Vagina (tissue), 2 donors: Measurements from ENCODE around the gene CXCL16. TPM values are rescaled to one million over a fixed set of nuclear protein-coding genes. Genes with fewer than 3 reads are reported as not detected.

ENCODE experiments used
- DNase-seq, 2 donors: peaks; one replicate each; pipeline ENCODE4 v3.0.0-alpha.2; 2017; ENCODE audit errors: extremely low spot score in 2 of 2
- H3K27ac ChIP-seq: fragments of 200-600 bp; sonication (generic); one replicate; pipeline ENCODE4 v1.5.1; 2019
- H3K27me3 ChIP-seq: fragments of 200-600 bp; sonication (generic); one replicate; pipeline ENCODE4 v1.5.1; 2019
- H3K36me3 ChIP-seq, 2 donors: fragments of 200-600 bp; sonication (generic); one replicate each; pipeline ENCODE4 v1.5.1; 2017 to 2019
- H3K4me1 ChIP-seq: fragments of 200-600 bp; sonication (generic); one replicate; pipeline ENCODE4 v1.5.1; 2019
- H3K4me3 ChIP-seq, 2 donors: fragments of 200-600 bp; sonication (generic); 1 replicate in 1 of 2; 2 replicates in 1 of 2; pipeline ENCODE4 v1.5.1; 2016 to 2019
- H3K9me3 ChIP-seq: fragments of 200-600 bp; sonication (generic); one replicate; pipeline ENCODE4 v1.5.1; 2019
- CTCF ChIP-seq, 3 experiments: fragments of 450-650 bp in 2 of 3; fragments of 200-600 bp in 1 of 3; sonication (generic) in 1 of 3; IDR thresholded peaks; one replicate each; pipeline ENCODE4 v1.5.1; 2017 to 2019; ENCODE audit warnings: antibody characterized with exemption in 3 of 3, mild to moderate bottlenecking in 2 of 3, moderate library complexity in 2 of 3
- POLR2A ChIP-seq, 2 donors: fragments of 450-650 bp; IDR thresholded peaks; one replicate each; pipeline ENCODE4 v1.6.1; 2017; ENCODE audit warnings: antibody characterized with exemption in 2 of 2, mild to moderate bottlenecking in 2 of 2, moderate library complexity in 2 of 2
- POLR2AphosphoS5 ChIP-seq, 2 donors: sonication (generic); formaldehyde crosslinking; IDR thresholded peaks; one replicate each; pipeline ENCODE4 v1.9.0; 2017; ENCODE audit warnings: antibody characterized with exemption in 2 of 2, mild to moderate bottlenecking in 2 of 2, low read depth in 1 of 2; ENCODE audit not compliant: insufficient read depth in 1 of 2
- intact Hi-C: fragments of 100-400 bp; cut with DNase I; formaldehyde crosslinking; loops from one replicate; pipeline ENCODE4 v1.15.1; 2023
- total RNA-seq: library from RNA; depleted of rRNA; stranded (reverse); fragments of >200 nt; gene quantifications from one replicate; pipeline ENCODE4 v1.2.3, GENCODE V29; 2016

CXCL16 gene
- total RNA-seq, 1 donor from 2014 or later: 6.4 TPM

GRCh38 chr17:4751932-4752331 is 12.2 kb upstream of the CXCL16 start:
- no peaks in the 10 kb centered on the region for H3K4me1 ChIP-seq
- DNase-seq: no peak
- TF ChIP-seq POLR2AphosphoS5 (IDR thresholded peaks at IDR 0.05; ENCODE audit: insufficient read depth in 1 of 2, low read depth in 1 of 2) (no peak), POLR2A (IDR thresholded peaks at IDR 0.05) (no peak), CTCF (IDR thresholded peaks at IDR 0.05) (no peak)
- no peak overlapping the region for H3K27ac ChIP-seq
- H3K27me3 ChIP-seq: no peaks in the 10 kb centered on the region
- no peaks in the 10 kb centered on the region for H3K9me3 ChIP-seq
- intact Hi-C loops: no loop called here
- no peak overlapping the region for H3K4me3 ChIP-seq
- no peaks in the 10 kb centered on the region for H3K36me3 ChIP-seq

- peaks cover 2% of the 10 kb centered on the region for H3K27me3 ChIP-seq
- TF ChIP-seq POLR2A (IDR thresholded peaks at IDR 0.05): no peak
- TF ChIP-seq CTCF (IDR thresholded peaks at IDR 0.05): no peak
- TF ChIP-seq POLR2AphosphoS5 (IDR thresholded peaks at IDR 0.05; ENCODE audit: insufficient read depth in 1 of 2, low read depth in 1 of 2): no peak
- peaks cover 2% of the 10 kb centered on the region for H3K4me1 ChIP-seq
- H3K27ac ChIP-seq: no peak overlapping the region
- no peak for DNase-seq
- no peaks in the 10 kb centered on the region for H3K9me3 ChIP-seq
- no peak overlapping the region for H3K4me3 ChIP-seq
- intact Hi-C loops: no loop called here
- H3K36me3 ChIP-seq: no peaks in the 10 kb centered on the region
Observed at GRCh38 chr17:4750606-4751005, 10.9 kb upstream of the CXCL16 start.

GRCh38 chr17:4748686-4749085 is 9.0 kb upstream of the CXCL16 start:
- no peaks in the 10 kb centered on the region for H3K36me3 ChIP-seq
- TF ChIP-seq POLR2AphosphoS5 (IDR thresholded peaks at IDR 0.05; ENCODE audit: insufficient read depth in 1 of 2, low read depth in 1 of 2) (no peak), CTCF (IDR thresholded peaks at IDR 0.05) (no peak), POLR2A (IDR thresholded peaks at IDR 0.05) (no peak)
- no peak for DNase-seq
- intact Hi-C loops: no loop called here
- H3K27me3 ChIP-seq: peaks cover 4% of the 10 kb centered on the region
- H3K27ac ChIP-seq: no peak overlapping the region
- H3K9me3 ChIP-seq: no peaks in the 10 kb centered on the region
- H3K4me3 ChIP-seq: no peak overlapping the region
- H3K4me1 ChIP-seq: peaks cover 10% of the 10 kb centered on the region

GRCh38 chr17:4747847-4748246 is 8.1 kb upstream of the CXCL16 start:
- TF ChIP-seq CTCF (IDR thresholded peaks at IDR 0.05) (no peak), POLR2A (IDR thresholded peaks at IDR 0.05) (no peak), POLR2AphosphoS5 (IDR thresholded peaks at IDR 0.05; ENCODE audit: insufficient read depth in 1 of 2, low read depth in 1 of 2) (no peak)
- no peaks in the 10 kb centered on the region for H3K9me3 ChIP-seq
- intact Hi-C loops: no loop called here
- no peak for DNase-seq
- no peak overlapping the region for H3K4me3 ChIP-seq
- no peaks in the 10 kb centered on the region for H3K36me3 ChIP-seq
- peaks cover 4% of the 10 kb centered on the region for H3K27me3 ChIP-seq
- peaks cover 10% of the 10 kb centered on the region for H3K4me1 ChIP-seq
- H3K27ac ChIP-seq: no peak overlapping the region

- H3K27ac ChIP-seq: no peak overlapping the region
- TF ChIP-seq CTCF (IDR thresholded peaks at IDR 0.05) (no peak), POLR2AphosphoS5 (IDR thresholded peaks at IDR 0.05; ENCODE audit: insufficient read depth in 1 of 2, low read depth in 1 of 2) (no peak), POLR2A (IDR thresholded peaks at IDR 0.05) (no peak)
- H3K4me1 ChIP-seq: peaks cover 10% of the 10 kb centered on the region
- H3K9me3 ChIP-seq: no peaks in the 10 kb centered on the region
- no peaks in the 10 kb centered on the region for H3K36me3 ChIP-seq
- H3K27me3 ChIP-seq: peaks cover 4% of the 10 kb centered on the region
- no peak overlapping the region for H3K4me3 ChIP-seq
- intact Hi-C loops: no loop called here
- no peak for DNase-seq
Observed at GRCh38 chr17:4744999-4745969, 5.6 kb upstream of the CXCL16 start.
